Mesendoderm (in vitro differentiated cells): Measurements from ENCODE around the gene ZNF526.

Experiments
- DNase-seq: peaks from one replicate; pipeline ENCODE4 v3.0.0; 2013
- H2AK5ac ChIP-seq: 2 replicates; pipeline ENCODE4 v1.6.1; 2013; ENCODE audit warnings: low read length, inconsistent platforms
- H2BK120ac ChIP-seq: 2 replicates; pipeline ENCODE4 v1.6.1; 2013; ENCODE audit warnings: low read depth, mild to moderate bottlenecking, low read length, moderate library complexity, mixed read lengths
- H2BK15ac ChIP-seq: replicated peaks from 2 replicates; pipeline ENCODE4 v1.6.1; 2013; ENCODE audit warnings: low read depth, mild to moderate bottlenecking, moderate library complexity
- H2BK5ac ChIP-seq: 2 replicates; pipeline ENCODE4 v1.6.1; 2013; ENCODE audit warnings: low read length, inconsistent platforms
- H3K18ac ChIP-seq: 2 replicates; pipeline ENCODE4 v1.6.1; 2013; ENCODE audit warnings: mild to moderate bottlenecking, low read length, mixed read lengths
- H3K23ac ChIP-seq: one replicate; pipeline ENCODE4 v1.6.1; 2013; ENCODE audit warnings: low read length
- H3K27ac ChIP-seq: 2 replicates; pipeline ENCODE4 v1.5.1; 2013; ENCODE audit warnings: low read depth, mild to moderate bottlenecking, inconsistent platforms, low read length, moderate library complexity
- H3K27me3 ChIP-seq: 2 replicates; pipeline ENCODE4 v1.6.1; 2013; ENCODE audit warnings: low read length, control low read depth, mild to moderate bottlenecking, inconsistent platforms; ENCODE audit not compliant: insufficient read depth, poor library complexity
- H3K36me3 ChIP-seq: 2 replicates; pipeline ENCODE4 v1.6.1; 2013; ENCODE audit warnings: low read length, inconsistent platforms; ENCODE audit not compliant: control insufficient read depth, insufficient read depth
- H3K4ac ChIP-seq: one replicate; pipeline ENCODE4 v1.6.1; 2013; ENCODE audit warnings: low read depth, mild to moderate bottlenecking, low read length, moderate library complexity
- H3K4me1 ChIP-seq: 2 replicates; pipeline ENCODE4 v1.6.1; 2013; ENCODE audit warnings: low read depth, low read length, inconsistent platforms; ENCODE audit not compliant: control insufficient read depth
- H3K4me2 ChIP-seq: 2 replicates; pipeline ENCODE4 v1.6.1; 2013; ENCODE audit warnings: low read length
- H3K4me3 ChIP-seq: 2 replicates; pipeline ENCODE4 v1.5.1; 2013; ENCODE audit warnings: mild to moderate bottlenecking, low read length
- H3K56ac ChIP-seq: one replicate; pipeline ENCODE4 v1.6.1; 2013; ENCODE audit warnings: low read length
- H3K79me1 ChIP-seq: 2 replicates; pipeline ENCODE4 v1.6.1; 2013; ENCODE audit warnings: low read length, inconsistent platforms
- H3K79me2 ChIP-seq: 2 replicates; pipeline ENCODE4 v1.6.1; 2013; ENCODE audit warnings: mild to moderate bottlenecking, low read length; ENCODE audit not compliant: control insufficient read depth, insufficient read depth
- H3K9ac ChIP-seq: 2 replicates; pipeline ENCODE4 v1.6.1; 2013; ENCODE audit warnings: low read length, inconsistent platforms
- H4K5ac ChIP-seq: one replicate; pipeline ENCODE4 v1.6.1; 2013; ENCODE audit warnings: low read length
- H4K8ac ChIP-seq: one replicate; pipeline ENCODE4 v1.6.1; 2013; ENCODE audit warnings: low read depth, mild to moderate bottlenecking, control low read depth, low read length, moderate library complexity
- WGBS: extraction: QIAGEN DNeasy Blood & Tissue Kit; methylation state at CpG from one replicate; pipeline ENCODE4 v1.1.7; 2013; ENCODE audit warnings: low lambda C conversion rate, missing lambda C conversion rate; ENCODE audit not compliant: insufficient coverage; ENCODE audit errors: extremely low coverage; 5-methylcytosine and 5-hydroxymethylcytosine counted together

Gene ZNF526

GRCh38 chr19:42212886-42213285 is 7.2 kb upstream of the ZNF526 start:
- Histone ChIP-seq H4K8ac (no peak overlapping the region), H3K56ac (no peak overlapping the region), H3K27me3 (no peaks in the 10 kb centered on the region), H3K36me3 (peaks cover 7% of the 10 kb centered on the region), H3K27ac (no peak overlapping the region), H3K9ac (no peak overlapping the region), H2AK5ac (no peak overlapping the region), H3K4ac (no peak overlapping the region), H3K4me1 (peaks cover 1% of the 10 kb centered on the region), H3K4me2 (no peak overlapping the region), H3K79me2 (peaks cover 26% of the 10 kb centered on the region), H3K18ac (no peak overlapping the region), H2BK15ac (no peak overlapping the region), H3K79me1 (peaks cover 24% of the 10 kb centered on the region), H2BK5ac (no peak overlapping the region), H3K4me3 (no peak overlapping the region), H3K23ac (no peak overlapping the region), H4K5ac (no peak overlapping the region), H2BK120ac (no peak overlapping the region)
- DNase-seq: no peak
- no CpG with 5 or more reads among the region's 1 CpG for WGBS

GRCh38 chr19:42214810-42215485 is 5.2 kb upstream of the ZNF526 start:
- H3K27me3 ChIP-seq: no peaks in the 10 kb centered on the region
- DNase-seq: no peak

GRCh38 chr19:42216653-42217519 is 3.2 kb upstream of the ZNF526 start:
- H3K27me3 ChIP-seq: no peaks in the 10 kb centered on the region
- H3K79me1 ChIP-seq: peaks cover 24% of the 10 kb centered on the region

More at GRCh38 chr19:42214810-42215485, 5.2 kb upstream of the ZNF526 start:
- Histone ChIP-seq H2AK5ac (no peak overlapping the region), H2BK5ac (no peak overlapping the region), H3K23ac (peak overlapping the region; percentile 45), H3K4me1 (peaks cover 2% of the 10 kb centered on the region), H3K9ac (no peak overlapping the region), H3K4me2 (no peak overlapping the region), H3K79me2 (peaks cover 26% of the 10 kb centered on the region), H2BK120ac (no peak overlapping the region), H3K79me1 (peaks cover 19% of the 10 kb centered on the region), H3K18ac (no peak overlapping the region), H3K4me3 (no peak overlapping the region), H4K8ac (no peak overlapping the region), H3K36me3 (no peaks in the 10 kb centered on the region), H3K56ac (no peak overlapping the region), H2BK15ac (no peak overlapping the region), H3K4ac (no peak overlapping the region), H4K5ac (no peak overlapping the region), H3K27ac (no peak overlapping the region)
- no CpG with 5 or more reads among the region's 11 CpGs for WGBS

GRCh38 chr19:42217520-42218437 is 2.3 kb upstream of the ZNF526 start, which contains the start of gene DEDD2:
Gene DEDD2, minus strand, starts transcription at chr19:42217677. Its CDS starts 670 bp downstream, at chr19:42217007.
- H3K27me3 ChIP-seq: no peaks in the 10 kb centered on the region
- peak within 1 kb of the TSS; percentile 62 for H2BK5ac ChIP-seq
- H3K4me1 ChIP-seq: peaks cover 2% of the 10 kb centered on the region
- H3K9ac ChIP-seq: peak within 1 kb of the TSS; percentile 90
- H3K79me1 ChIP-seq: peaks cover 29% of the 10 kb centered on the region
- H3K27ac ChIP-seq: peak within 1 kb of the TSS; percentile 83
- H2BK120ac ChIP-seq: no peak within 1 kb of the TSS
- H2BK15ac ChIP-seq: no peak within 1 kb of the TSS
- H2AK5ac ChIP-seq: peak within 1 kb of the TSS; percentile 88
- peak; percentile 98 for DNase-seq
- peak within 1 kb of the TSS; percentile 16 for H3K18ac ChIP-seq
- H4K5ac ChIP-seq: peak within 1 kb of the TSS; percentile 90
- H4K8ac ChIP-seq: no peak within 1 kb of the TSS
- no peaks in the 10 kb centered on the region for H3K36me3 ChIP-seq
- H3K4ac ChIP-seq: peak within 1 kb of the TSS; percentile 63
- peak within 1 kb of the TSS; percentile 94 for H3K56ac ChIP-seq
- WGBS: no CpG with 5 or more reads among the region's 57 CpGs
- peaks cover 40% of the 10 kb centered on the region for H3K79me2 ChIP-seq
- peak within 1 kb of the TSS; percentile 94 for H3K4me3 ChIP-seq
- H3K23ac ChIP-seq: no peak within 1 kb of the TSS
- peak within 1 kb of the TSS; percentile 77 for H3K4me2 ChIP-seq

More at GRCh38 chr19:42216653-42217519, 3.2 kb upstream of the ZNF526 start:
- Histone ChIP-seq H3K23ac (no peak overlapping the region), H3K36me3 (no peaks in the 10 kb centered on the region), H2AK5ac (no peak overlapping the region), H3K27ac (peak overlapping the region; percentile 83), H3K4me2 (peak overlapping the region; percentile 77), H3K4me3 (peak overlapping the region; percentile 94), H3K4me1 (peaks cover 2% of the 10 kb centered on the region), H4K8ac (no peak overlapping the region), H3K4ac (peak overlapping the region; percentile 63), H2BK120ac (no peak overlapping the region), H3K18ac (peak overlapping the region; percentile 16), H2BK5ac (no peak overlapping the region), H3K79me2 (peaks cover 37% of the 10 kb centered on the region), H3K9ac (peak overlapping the region; percentile 90), H4K5ac (no peak overlapping the region), H2BK15ac (no peak overlapping the region), H3K56ac (peak overlapping the region; percentile 94)
- peak; percentile 89 for DNase-seq
- WGBS: no CpG with 5 or more reads among the region's 79 CpGs

- Histone ChIP-seq H2BK5ac (no peak overlapping the region), H4K5ac (no peak overlapping the region), H3K79me2 (peaks cover 23% of the 10 kb centered on the region), H2AK5ac (no peak overlapping the region), H3K56ac (peak overlapping the region; percentile 95), H3K23ac (no peak overlapping the region), H3K27ac (peak overlapping the region; percentile 79), H4K8ac (no peak overlapping the region), H2BK15ac (no peak overlapping the region), H3K4me3 (peak overlapping the region; percentile 90), H3K4ac (no peak overlapping the region), H3K36me3 (peaks cover 11% of the 10 kb centered on the region), H3K9ac (peak overlapping the region; percentile 97), H3K27me3 (no peaks in the 10 kb centered on the region), H3K79me1 (peaks cover 20% of the 10 kb centered on the region), H3K4me1 (peaks cover 2% of the 10 kb centered on the region), H3K4me2 (peak overlapping the region; percentile 56), H2BK120ac (no peak overlapping the region), H3K18ac (no peak overlapping the region)
- DNase-seq: no peak
- no CpG with 5 or more reads among the region's 6 CpGs for WGBS
Measured at GRCh38 chr19:42220751-42221097, 612 bp downstream of the ZNF526 start.
